HFF-Myc (cell line): ENCODE results near the gene HMG20B.

ENCODE experiments used
- DNase-seq: peaks from one replicate; pipeline ENCODE4 v3.0.0-alpha.2; 2011; ENCODE audit warnings: low read depth; ENCODE audit errors: extremely low read depth
- H3K4me3 ChIP-seq: replicated peaks from 2 replicates; pipeline ENCODE4 v1.5.1; 2011; ENCODE audit warnings: low read depth, mild to moderate bottlenecking, control low read depth, low read length
- CTCF ChIP-seq: IDR thresholded peaks from 2 replicates; pipeline ENCODE4 v1.5.1; 2012; ENCODE audit warnings: mild to moderate bottlenecking, low read depth, low read length, control low read depth; ENCODE audit errors: missing control alignments

HMG20B gene

DNA sequence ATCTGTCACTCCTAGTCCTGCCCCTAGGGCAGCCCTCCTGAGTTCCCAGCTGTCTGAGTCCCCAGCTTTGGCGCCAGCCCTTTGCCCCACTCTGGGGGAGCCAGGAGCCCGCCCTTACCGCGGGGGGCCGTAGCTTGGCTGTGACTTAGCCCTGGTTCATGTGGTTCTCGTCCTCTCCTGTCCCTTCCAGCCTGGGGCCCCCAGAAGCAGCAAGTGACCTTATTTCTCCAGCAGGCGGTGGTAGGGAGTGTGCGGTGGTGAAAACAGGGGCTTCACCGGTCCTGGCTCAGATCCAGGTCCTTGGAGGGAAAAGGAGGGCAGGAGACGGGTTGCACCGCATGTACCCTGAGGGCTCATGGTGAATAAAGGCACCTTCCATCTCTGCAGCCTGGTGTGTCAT, 20.4 kb downstream of the HMG20B start:
- no peak for DNase-seq
- H3K4me3 ChIP-seq: no peak overlapping the region
- no peak for TF ChIP-seq CTCF

GRCh38 chr19:3595521-3596061, 22.8 kb downstream of the HMG20B start:
- no peak for TF ChIP-seq CTCF
- H3K4me3 ChIP-seq: no peak overlapping the region
- no peak for DNase-seq

DNA sequence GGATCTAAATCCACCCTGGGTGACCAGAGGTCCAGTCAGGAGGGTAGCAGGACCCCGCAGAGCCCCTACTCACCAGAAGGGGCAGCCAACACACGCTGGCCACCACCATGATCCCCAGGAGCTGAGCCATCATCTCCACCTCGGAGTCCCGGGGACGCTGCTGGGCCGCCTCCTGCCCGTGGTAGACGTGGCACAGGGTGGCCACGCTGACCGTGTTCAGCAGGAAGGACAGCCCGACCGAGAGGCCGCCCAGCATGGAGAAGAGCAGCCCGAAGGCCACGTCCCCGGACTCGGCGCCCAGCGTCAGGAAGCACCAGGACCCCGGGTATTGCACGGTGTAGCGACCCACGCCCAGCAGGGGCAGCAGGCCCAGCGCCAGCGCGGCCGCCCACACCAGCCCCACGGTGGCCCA, 27.0 kb downstream of the HMG20B start:
- DNase-seq: no peak
- H3K4me3 ChIP-seq: no peak overlapping the region
- TF ChIP-seq CTCF: peak; percentile 11

- no peak for TF ChIP-seq CTCF
- no peak for DNase-seq
- no peak overlapping the region for H3K4me3 ChIP-seq
Observed at GRCh38 chr19:3601021-3601420, 28.3 kb downstream of the HMG20B start.

GRCh38 chr19:3603121-3603811, 30.5 kb downstream of the HMG20B start:
- no peak for DNase-seq
- no peak for TF ChIP-seq CTCF
- no peak overlapping the region for H3K4me3 ChIP-seq

DNA sequence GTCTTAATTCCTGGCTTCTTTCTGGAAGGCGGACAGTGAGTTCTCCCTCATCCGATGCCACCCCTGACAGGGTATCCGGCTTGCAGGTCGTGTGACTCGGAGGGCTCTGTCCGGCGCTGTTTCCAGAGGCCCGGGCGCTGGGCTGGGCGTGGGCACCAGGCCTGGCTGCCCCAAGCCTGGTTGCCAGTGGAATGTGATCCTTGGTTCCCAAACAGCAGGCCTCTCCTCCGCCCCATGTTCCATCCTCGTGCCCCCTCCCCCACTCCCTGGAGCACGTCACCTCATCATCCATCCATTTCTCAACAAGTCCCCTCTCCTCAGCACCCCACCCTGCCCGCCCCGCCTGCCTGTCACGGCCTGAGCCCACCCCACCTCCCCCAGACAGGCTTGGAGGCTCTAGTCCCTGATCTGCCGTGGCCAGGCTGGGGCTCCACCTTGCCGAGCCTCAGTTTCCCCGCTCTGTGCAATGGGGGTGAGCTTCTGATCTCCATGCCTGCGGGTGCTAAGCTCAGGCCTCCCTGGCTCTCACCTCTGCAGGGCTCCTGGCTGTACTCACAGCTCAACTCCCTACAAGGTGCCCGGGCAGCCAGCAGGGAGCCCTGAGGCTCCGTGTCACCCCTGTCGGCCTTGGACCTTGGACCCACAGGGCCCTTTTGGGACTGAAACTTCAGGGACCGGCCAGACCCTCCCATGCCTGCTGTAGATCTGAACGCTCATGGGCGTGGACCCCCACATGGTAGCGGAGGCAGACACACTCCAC, 31.7 kb downstream of the HMG20B start:
- no peak for DNase-seq
- H3K4me3 ChIP-seq: no peak overlapping the region
- TF ChIP-seq CTCF: no peak
